ENCODE results near the gene ITGB5. TPM values are rescaled to one million over a fixed set of nuclear protein-coding genes. Genes with fewer than 3 reads are reported as not detected.
"Not testable (repeated sequence)": the region's sequence is repeated elsewhere in the genome, so short reads cannot be mapped to it uniquely, and the experiment has no call there.

Gene ITGB5
- total and polyA plus RNA-seq, 4 donors: 32.3 to 134 (median 60.7) TPM

DNA sequence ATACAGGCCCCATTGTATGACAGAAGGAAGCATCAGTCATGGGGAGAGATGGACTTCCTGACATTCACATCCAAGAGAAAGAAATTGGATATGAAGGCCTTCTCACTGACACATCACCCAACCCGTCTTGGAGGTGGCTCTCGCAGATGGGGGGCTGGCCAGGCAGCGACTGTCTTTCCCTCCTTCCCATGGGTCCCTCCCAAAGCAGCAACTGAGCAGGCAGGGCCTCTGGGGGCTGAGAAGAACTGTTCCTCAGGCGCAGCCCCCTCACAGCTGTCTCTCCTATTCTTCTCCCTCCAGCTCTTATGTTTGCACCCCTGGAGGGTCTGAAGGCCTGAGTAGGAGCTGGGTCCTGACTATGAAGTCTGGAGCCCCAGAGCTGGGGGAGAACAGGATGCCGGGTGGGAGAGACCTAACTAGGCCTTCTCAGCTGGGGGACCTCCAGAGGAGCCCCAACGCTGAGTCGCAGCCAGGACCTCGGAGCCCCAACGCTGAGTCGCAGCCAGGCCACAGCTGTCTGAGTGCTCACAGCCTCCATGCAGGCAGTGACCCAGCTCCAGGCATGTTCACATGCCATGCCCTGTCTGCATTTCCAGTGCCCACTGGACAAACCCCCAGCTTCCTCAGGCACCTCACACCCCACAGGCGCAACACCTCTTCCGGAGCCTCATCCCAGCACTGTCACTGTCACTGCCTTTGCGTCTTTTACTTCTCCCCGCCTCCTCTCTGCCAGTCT is 127.3 kb downstream of the ITGB5 start:
- DNase-seq (ENCODE audit: low read depth in 4 of 6, low spot score in 6 of 6): no peak
- 89% methylated on average over 12 of the region's 14 CpGs for WGBS (ENCODE audit: insufficient coverage)
- Histone ChIP-seq H3K36me3 (ENCODE audit: control insufficient read depth, insufficient read depth, low read length) (peaks cover 20% of the 10 kb centered on the region), H3K27me3 (ENCODE audit: control insufficient read depth, insufficient read depth, low read length) (no peaks in the 10 kb centered on the region), H3K9me3 (ENCODE audit: control insufficient read depth, insufficient read depth, low read length) (no peaks in the 10 kb centered on the region), H3K4me1 (ENCODE audit: control insufficient read depth, insufficient read depth, low read length) (peaks cover 9% of the 10 kb centered on the region), H3K27ac (ENCODE audit: low read depth, low read length) (no peak overlapping the region), H3K4me3 (ENCODE audit: low read depth, low read length) (no peak overlapping the region)

DNA sequence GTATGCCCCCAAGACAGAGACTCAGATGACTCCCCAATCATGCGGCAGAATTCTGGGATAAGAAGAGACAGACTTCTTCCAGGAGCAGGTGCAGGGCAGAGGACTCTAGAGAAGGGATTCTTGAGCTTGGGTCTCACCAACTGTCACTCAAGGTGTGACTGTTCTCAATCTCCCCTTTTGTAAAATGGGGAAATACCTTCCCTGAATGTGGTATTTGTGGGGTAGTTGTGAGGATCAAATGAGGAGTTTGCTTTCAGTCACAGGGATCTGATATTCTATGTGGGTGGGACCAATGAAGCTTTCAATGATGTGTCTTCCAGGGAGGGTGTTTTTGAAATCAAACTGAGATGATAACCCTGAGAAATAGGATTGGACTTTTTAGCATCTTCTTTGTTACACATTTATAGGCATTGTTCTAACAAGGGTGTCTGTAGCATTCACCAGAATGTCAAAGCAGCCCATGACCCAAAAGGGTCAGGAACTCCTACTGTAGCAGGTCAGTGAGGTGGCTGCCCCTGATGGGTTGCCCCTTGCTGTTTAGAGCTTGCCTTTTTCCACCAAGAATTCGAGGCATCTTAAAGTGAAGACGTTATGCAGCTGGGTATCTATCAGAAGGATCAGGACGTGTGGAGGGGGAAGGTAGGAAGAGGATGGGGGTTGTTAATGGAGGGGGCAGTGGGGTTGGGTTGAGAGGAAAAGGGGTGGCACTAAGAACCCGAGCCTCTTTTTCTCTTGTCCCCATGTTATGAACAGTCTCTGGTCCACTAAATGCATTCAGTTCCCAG is 128.1 kb downstream of the ITGB5 start:
- Histone ChIP-seq H3K27me3 (ENCODE audit: control insufficient read depth, insufficient read depth, low read length) (no peaks in the 10 kb centered on the region), H3K9me3 (ENCODE audit: control insufficient read depth, insufficient read depth, low read length) (no peaks in the 10 kb centered on the region), H3K27ac (ENCODE audit: low read depth, low read length) (no peak overlapping the region), H3K4me1 (ENCODE audit: control insufficient read depth, insufficient read depth, low read length) (peaks cover 7% of the 10 kb centered on the region), H3K4me3 (ENCODE audit: low read depth, low read length) (no peak overlapping the region), H3K36me3 (ENCODE audit: control insufficient read depth, insufficient read depth, low read length) (peaks cover 15% of the 10 kb centered on the region)
- 63% methylated on average over 3 of the region's 5 CpGs for WGBS (ENCODE audit: insufficient coverage)
- no peak for DNase-seq (ENCODE audit: low read depth in 4 of 6, low spot score in 6 of 6)

DNA sequence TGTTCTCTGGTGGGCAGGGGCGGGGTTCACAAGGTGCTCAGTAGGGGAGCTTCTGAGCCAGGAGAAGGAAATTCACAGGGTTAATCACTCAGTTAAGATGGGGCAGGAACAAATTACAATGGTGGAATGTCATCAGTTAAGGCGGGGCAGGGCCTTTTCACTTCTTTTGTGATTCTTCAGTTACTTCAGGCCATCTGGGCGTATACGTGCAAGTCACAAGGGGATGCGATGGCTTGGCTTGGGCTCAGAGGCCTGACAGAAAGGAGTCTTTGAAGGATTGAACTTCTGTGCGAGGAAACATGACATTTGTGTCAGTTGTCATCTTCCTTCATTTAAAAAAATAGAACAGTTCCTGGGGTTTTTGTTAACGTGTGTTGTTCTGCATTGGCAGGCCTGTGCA is 129.2 kb downstream of the ITGB5 start:
- not testable (repeated sequence) for H3K4me1 ChIP-seq (ENCODE audit: control insufficient read depth, insufficient read depth, low read length); H3K36me3 ChIP-seq (ENCODE audit: control insufficient read depth, insufficient read depth, low read length); H3K4me3 ChIP-seq (ENCODE audit: low read depth, low read length); H3K27me3 ChIP-seq (ENCODE audit: control insufficient read depth, insufficient read depth, low read length); H3K9me3 ChIP-seq (ENCODE audit: control insufficient read depth, insufficient read depth, low read length); H3K27ac ChIP-seq (ENCODE audit: low read depth, low read length); DNase-seq (ENCODE audit: low read depth in 4 of 6, low spot score in 6 of 6)
- WGBS (ENCODE audit: insufficient coverage): 78% methylated on average over 5 of the region's 7 CpGs

DNA sequence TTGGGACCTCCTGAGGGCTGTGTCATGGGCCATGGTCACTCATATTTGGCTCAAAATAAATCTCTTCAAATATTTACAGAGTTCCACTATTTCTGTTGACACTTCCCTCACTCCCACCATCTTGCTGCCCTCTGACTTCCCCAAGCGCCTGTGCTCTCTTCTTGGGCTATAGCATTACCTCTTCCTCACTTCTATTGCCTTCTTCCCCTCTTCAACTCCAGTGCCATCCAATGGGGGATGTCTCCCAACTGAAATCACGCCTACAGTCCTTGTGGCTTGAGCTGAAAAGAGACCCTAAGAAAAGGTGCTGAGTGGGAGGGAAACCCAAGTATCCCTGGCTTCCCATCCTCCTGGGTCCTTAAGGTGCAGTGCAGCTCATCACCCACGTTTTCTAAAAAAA is 135.1 kb downstream of the ITGB5 start:
- Histone ChIP-seq H3K9me3 (ENCODE audit: control insufficient read depth, insufficient read depth, low read length) (no peaks in the 10 kb centered on the region), H3K27me3 (ENCODE audit: control insufficient read depth, insufficient read depth, low read length) (no peaks in the 10 kb centered on the region), H3K4me3 (ENCODE audit: low read depth, low read length) (no peak overlapping the region), H3K36me3 (ENCODE audit: control insufficient read depth, insufficient read depth, low read length) (peaks cover 4% of the 10 kb centered on the region), H3K4me1 (ENCODE audit: control insufficient read depth, insufficient read depth, low read length) (no peaks in the 10 kb centered on the region), H3K27ac (ENCODE audit: low read depth, low read length) (no peak overlapping the region)
- WGBS (ENCODE audit: insufficient coverage): 100% methylated on average over 2 of the region's 3 CpGs
- no peak for DNase-seq (ENCODE audit: low read depth in 4 of 6, low spot score in 6 of 6)

DNA sequence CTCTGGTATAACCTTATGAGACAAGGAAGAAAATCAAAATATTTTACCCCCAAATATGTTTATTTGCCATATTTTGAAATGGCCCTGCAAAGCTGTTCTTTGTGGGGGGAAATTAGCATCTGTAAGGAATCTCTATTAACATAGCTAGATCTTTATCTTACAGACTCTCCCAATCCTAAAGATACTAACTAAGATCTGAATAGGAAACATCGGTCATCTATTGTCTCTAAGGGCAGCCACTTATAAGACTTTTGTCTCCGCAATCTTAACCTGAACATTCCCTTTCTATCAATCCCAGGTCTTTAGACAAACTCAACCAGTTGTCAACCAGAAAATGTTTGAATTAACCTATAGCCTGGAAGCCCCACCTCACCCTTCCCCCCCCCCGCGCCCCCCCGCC is 135.7 kb downstream of the ITGB5 start:
- 0% methylated on average over 1 of the region's 5 CpGs for WGBS (ENCODE audit: insufficient coverage)
- Histone ChIP-seq H3K27me3 (ENCODE audit: control insufficient read depth, insufficient read depth, low read length) (no peaks in the 10 kb centered on the region), H3K36me3 (ENCODE audit: control insufficient read depth, insufficient read depth, low read length) (peaks cover 9% of the 10 kb centered on the region), H3K4me1 (ENCODE audit: control insufficient read depth, insufficient read depth, low read length) (no peaks in the 10 kb centered on the region), H3K4me3 (ENCODE audit: low read depth, low read length) (no peak overlapping the region), H3K9me3 (ENCODE audit: control insufficient read depth, insufficient read depth, low read length) (no peaks in the 10 kb centered on the region), H3K27ac (ENCODE audit: low read depth, low read length) (no peak overlapping the region)
- no peak for DNase-seq (ENCODE audit: low read depth in 4 of 6, low spot score in 6 of 6)

DNA sequence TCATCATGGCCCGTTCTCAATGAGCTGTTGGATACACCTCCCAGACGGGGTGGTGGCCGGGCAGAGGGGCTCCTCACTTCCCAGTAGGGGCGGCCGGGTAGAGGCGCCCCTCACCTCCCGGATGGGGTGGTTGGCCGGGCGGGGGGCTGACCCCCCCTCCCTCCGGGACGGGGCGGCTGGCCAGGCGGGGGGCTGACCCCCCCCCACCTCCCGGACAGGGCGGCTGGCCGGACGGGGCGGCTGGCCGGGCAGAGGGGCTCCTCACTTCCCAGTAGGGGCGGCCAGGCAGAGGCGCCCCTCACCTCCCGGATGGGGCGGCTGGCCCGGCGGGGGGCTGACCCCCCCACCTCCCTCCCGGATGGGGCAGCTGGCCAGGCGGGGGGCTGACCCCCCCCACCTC is 137.3 kb downstream of the ITGB5 start:
- H3K4me1 ChIP-seq (ENCODE audit: control insufficient read depth, insufficient read depth, low read length); H3K9me3 ChIP-seq (ENCODE audit: control insufficient read depth, insufficient read depth, low read length); DNase-seq (ENCODE audit: low read depth in 4 of 6, low spot score in 6 of 6); H3K4me3 ChIP-seq (ENCODE audit: low read depth, low read length); H3K27ac ChIP-seq (ENCODE audit: low read depth, low read length); H3K27me3 ChIP-seq (ENCODE audit: control insufficient read depth, insufficient read depth, low read length): not testable (repeated sequence)
- no CpG with 5 or more reads among the region's 27 CpGs for WGBS (ENCODE audit: insufficient coverage)
- peaks cover 22% of the 10 kb centered on the region for H3K36me3 ChIP-seq (ENCODE audit: control insufficient read depth, insufficient read depth, low read length)

DNA sequence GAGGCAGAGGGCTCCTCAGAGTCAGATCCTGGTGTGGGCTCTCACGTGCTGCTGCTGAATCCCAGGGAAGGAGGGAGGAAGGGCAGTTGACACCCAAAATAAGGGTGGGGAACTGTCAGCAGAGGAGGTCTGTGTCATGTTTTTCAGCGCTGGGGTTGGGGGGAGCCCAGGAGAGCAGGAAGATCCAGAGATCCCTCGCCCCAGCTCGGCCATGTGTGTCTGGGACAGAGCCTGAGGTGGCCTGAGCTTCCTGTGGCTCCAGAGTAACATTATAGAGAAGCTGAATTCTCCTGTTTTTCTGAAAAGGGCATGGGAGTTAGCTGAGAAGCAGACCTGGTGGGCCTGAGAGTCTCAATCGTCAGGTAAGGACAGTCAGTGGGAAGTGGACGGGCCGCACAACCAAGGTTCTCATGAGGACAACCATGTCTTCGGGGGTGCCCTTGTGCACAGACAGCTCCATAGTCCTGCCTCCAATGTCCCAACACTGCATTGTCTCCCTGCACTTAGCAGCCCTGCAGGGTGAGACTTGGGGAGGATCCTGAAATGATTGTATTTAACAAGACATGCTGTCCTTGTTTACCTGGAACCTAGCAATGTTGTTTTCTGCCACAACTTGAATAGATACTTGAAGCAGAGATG is 138.5 kb downstream of the ITGB5 start:
- Histone ChIP-seq H3K27me3 (ENCODE audit: control insufficient read depth, insufficient read depth, low read length) (no peaks in the 10 kb centered on the region), H3K4me1 (ENCODE audit: control insufficient read depth, insufficient read depth, low read length) (no peaks in the 10 kb centered on the region), H3K27ac (ENCODE audit: low read depth, low read length) (no peak overlapping the region), H3K4me3 (ENCODE audit: low read depth, low read length) (no peak overlapping the region), H3K36me3 (ENCODE audit: control insufficient read depth, insufficient read depth, low read length) (peaks cover 33% of the 10 kb centered on the region), H3K9me3 (ENCODE audit: control insufficient read depth, insufficient read depth, low read length) (no peaks in the 10 kb centered on the region)
- DNase-seq (ENCODE audit: low read depth in 4 of 6, low spot score in 6 of 6): no peak
- WGBS (ENCODE audit: insufficient coverage): 89% methylated on average over 7 of the region's 8 CpGs

DNA sequence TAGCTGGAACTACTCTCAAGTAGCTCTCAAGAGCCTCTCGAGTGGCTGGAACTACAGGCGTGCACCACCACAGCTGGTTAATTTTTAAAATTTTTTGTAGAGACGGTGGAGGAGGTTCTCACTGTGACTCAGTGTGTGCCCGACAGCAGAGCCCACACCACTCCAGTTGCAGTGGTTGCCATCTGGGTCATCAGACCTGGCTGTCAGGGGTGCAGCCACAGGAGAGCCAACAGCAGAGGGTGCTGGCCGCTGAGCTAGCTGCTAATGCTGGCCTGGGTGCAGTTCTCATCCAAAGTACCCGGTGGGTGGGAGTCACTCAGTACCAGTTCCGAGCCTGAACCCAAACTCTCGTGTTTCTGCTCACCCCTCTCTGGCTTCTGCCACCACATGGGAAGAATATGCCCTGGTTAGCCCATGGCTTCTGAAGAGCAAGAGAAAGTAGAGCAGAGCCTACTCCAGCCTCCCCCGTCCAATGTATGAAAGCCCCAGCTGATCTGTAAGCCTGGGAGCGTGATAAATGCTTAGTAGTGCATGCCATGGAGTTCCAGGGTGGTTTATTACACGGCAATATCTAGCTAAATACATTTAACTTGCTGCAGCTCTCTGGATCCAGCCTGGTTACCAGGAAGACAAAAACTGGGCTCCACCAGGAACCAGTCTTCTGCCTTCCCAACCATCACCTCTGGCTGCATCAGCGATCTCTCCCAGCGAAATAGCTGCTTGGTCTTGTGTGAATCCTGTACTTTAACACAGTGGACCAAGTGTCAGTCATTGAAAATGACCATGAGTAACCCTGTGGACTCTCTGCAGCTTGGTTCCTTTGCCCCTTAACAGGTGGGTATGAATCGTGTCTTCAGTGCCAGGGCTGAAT is 139.8 kb downstream of the ITGB5 start:
- 94% methylated on average over 10 of the region's 14 CpGs for WGBS (ENCODE audit: insufficient coverage)
- peaks cover 36% of the 10 kb centered on the region for H3K36me3 ChIP-seq (ENCODE audit: control insufficient read depth, insufficient read depth, low read length)
- no peaks in the 10 kb centered on the region for H3K9me3 ChIP-seq (ENCODE audit: control insufficient read depth, insufficient read depth, low read length)
- H3K27me3 ChIP-seq (ENCODE audit: control insufficient read depth, insufficient read depth, low read length): no peaks in the 10 kb centered on the region
- H3K4me1 ChIP-seq (ENCODE audit: control insufficient read depth, insufficient read depth, low read length): no peaks in the 10 kb centered on the region
- no peak overlapping the region for H3K27ac ChIP-seq (ENCODE audit: low read depth, low read length)
- H3K4me3 ChIP-seq (ENCODE audit: low read depth, low read length): no peak overlapping the region
- no peak for DNase-seq (ENCODE audit: low read depth in 4 of 6, low spot score in 6 of 6)

DNA sequence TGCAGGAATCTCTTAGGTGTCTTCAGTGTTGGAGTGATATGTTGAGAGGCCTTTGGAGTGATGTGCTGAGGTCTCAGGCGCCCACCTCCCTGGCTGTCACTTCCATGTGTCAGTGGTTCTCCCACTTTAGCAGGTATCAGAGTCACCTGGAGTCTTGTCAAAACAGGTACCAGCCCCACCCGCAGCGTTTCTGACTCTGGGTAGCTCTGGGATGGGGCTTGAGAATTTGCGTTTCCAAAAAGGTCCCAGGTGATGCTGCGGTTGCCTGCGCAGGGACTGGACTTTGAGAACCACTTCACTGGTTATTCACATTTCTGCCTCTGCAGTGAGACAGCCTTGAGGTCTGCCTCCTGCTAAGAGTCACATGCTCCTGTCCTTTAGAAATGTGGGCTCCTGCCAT is 141.4 kb downstream of the ITGB5 start:
- Histone ChIP-seq H3K27ac (ENCODE audit: low read depth, low read length) (no peak overlapping the region), H3K4me3 (ENCODE audit: low read depth, low read length) (no peak overlapping the region), H3K4me1 (ENCODE audit: control insufficient read depth, insufficient read depth, low read length) (no peaks in the 10 kb centered on the region), H3K9me3 (ENCODE audit: control insufficient read depth, insufficient read depth, low read length) (no peaks in the 10 kb centered on the region), H3K36me3 (ENCODE audit: control insufficient read depth, insufficient read depth, low read length) (peaks cover 36% of the 10 kb centered on the region), H3K27me3 (ENCODE audit: control insufficient read depth, insufficient read depth, low read length) (no peaks in the 10 kb centered on the region)
- no peak for DNase-seq (ENCODE audit: low read depth in 4 of 6, low spot score in 6 of 6)
- 91% methylated on average over 6 of the region's 6 CpGs for WGBS (ENCODE audit: insufficient coverage)

Data from spinal cord (tissue), 10 donors.